HFFc6 (cell line): ENCODE results near the gene ZSCAN5C. TPM values are rescaled to one million over a fixed set of nuclear protein-coding genes. Genes with fewer than 3 reads are reported as not detected.
"Not testable (repeated sequence)": the region's sequence is repeated elsewhere in the genome, so short reads cannot be mapped to it uniquely, and the experiment has no call there.

Experiments
- DNase-seq: peaks from one replicate; pipeline ENCODE4 v3.0.0-alpha.2; 2018
- H3K27ac Mint-ChIP-seq: 2 replicates; pipeline ENCODE4 v1.8.0; 2020; ENCODE audit warnings: mild to moderate bottlenecking, mixed read lengths
- H3K27me3 Mint-ChIP-seq: 2 replicates; pipeline ENCODE4 v1.8.0; 2021; ENCODE audit warnings: mild to moderate bottlenecking, moderate library complexity, mixed read lengths; ENCODE audit not compliant: insufficient read depth
- H3K36me3 Mint-ChIP-seq: 2 replicates; pipeline ENCODE4 v1.8.0; 2021; ENCODE audit warnings: low read depth, mixed read lengths
- H3K4me1 Mint-ChIP-seq: 2 replicates; pipeline ENCODE4 v1.8.0; 2020; ENCODE audit warnings: low read depth, mixed read lengths
- H3K4me3 Mint-ChIP-seq: 2 replicates; pipeline ENCODE4 v1.8.0; 2020; ENCODE audit warnings: mild to moderate bottlenecking, moderate library complexity, mixed read lengths
- H3K9me3 Mint-ChIP-seq: 2 replicates; pipeline ENCODE4 v1.8.0; 2020; ENCODE audit warnings: mild to moderate bottlenecking, mixed read lengths
- CTCF ChIP-seq: fragments of 200-600 bp; sonication (generic); IDR thresholded peaks from 2 replicates; pipeline ENCODE4 v1.5.0; 2021; ENCODE audit warnings: antibody characterized with exemption, mild to moderate bottlenecking
- total RNA-seq, 6 experiments: library from RNA; stranded (reverse); fragmentation: NEBNext Ultra II Directional; extraction: Animal tissue kit (Norgen Biotek cat#: 25700); gene quantifications; 2 replicates in 1 of 6; 3 replicates in 5 of 6; pipeline ENCODE4 v1.2.3, GENCODE V29; 2021

ZSCAN5C gene
- total RNA-seq, 6 experiments from 2014 or later: not detected

DNA sequence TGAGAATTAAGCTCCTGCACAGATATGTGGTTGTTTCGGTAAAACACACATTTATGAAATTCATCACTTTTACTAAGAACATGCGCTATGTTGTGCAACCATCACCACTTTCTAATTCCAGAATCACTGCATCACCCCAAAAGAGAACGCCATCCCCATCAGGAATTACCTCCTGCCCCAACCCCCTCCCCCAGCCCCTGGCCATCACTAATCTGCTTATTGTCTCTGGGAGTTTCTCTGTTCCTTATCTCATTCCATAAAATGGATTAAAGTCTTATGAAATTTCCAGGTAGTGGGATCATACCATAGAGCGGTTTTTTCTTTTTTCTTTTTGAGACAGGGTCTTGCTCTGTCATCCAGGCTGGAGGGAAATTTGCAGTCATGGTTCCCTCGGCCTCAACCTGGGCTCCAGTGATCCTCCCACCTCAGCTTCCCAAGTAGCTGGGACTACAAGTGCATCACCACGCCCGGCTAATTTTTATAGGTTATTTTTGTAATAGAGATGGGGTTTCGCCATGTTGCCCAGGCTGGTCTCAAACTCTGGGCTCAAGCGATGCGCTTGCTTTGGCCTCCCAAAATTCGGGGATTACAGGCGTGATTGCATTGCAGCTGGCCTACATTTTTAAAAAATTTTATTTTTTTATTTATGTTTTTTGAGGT, 8.0 kb upstream of the ZSCAN5C start:
- TF ChIP-seq CTCF: no peak
- no peak overlapping the region for H3K4me3 Mint-ChIP-seq
- no peak for DNase-seq
- H3K36me3 Mint-ChIP-seq: no peaks in the 10 kb centered on the region
- peaks cover 26% of the 10 kb centered on the region for H3K9me3 Mint-ChIP-seq
- no peaks in the 10 kb centered on the region for H3K4me1 Mint-ChIP-seq
- no peak overlapping the region for H3K27ac Mint-ChIP-seq
- H3K27me3 Mint-ChIP-seq: peaks cover 2% of the 10 kb centered on the region

DNA sequence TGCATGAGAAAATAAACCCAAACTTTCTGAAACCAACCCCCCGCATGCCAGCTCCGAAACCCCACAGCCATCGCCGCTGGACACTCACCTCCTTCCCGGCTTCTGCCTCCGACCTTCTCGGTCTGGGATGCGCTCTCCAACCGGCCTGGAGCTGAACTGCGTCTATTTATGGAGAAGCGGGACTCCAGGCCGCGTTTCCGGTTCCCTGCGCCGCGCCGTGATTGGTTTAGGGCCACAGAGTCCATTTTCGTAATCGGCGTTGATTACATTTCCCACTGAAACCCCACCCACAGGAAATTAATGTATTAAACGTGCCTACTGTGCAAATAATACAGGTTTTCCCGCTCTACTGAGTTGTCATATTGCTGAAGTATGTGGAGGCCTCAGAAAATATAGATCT, 4.4 kb upstream of the ZSCAN5C start, which contains the start of gene ZSCAN5B:
Gene ZSCAN5B, minus strand, starts transcription at position 138 of the 400 bp plus-strand sequence. CDS start 4,731 bp downstream, outside the sequence.
- not testable (repeated sequence) for H3K27me3 Mint-ChIP-seq, H3K4me3 Mint-ChIP-seq

DNA sequence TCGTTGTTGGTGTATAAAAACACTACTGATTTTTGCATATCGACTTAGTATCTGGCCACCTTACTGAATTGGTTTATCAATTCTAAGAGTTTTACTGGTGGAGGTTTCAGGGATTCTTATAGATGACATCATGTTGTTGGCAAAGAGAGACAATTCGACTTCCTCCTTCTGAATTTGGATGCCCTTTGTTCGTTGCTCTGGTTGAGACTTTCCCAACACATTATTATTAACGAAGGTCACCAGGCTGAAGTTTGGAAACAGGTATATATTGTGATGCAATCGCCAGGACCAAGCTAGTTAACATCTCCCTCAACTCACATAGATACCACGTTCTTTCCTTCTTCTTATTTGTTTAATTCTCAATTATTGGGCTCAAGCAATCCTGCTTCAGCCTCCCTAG, 2.4 kb upstream of the ZSCAN5C start:
- H3K4me3 Mint-ChIP-seq: no peak overlapping the region
- no peaks in the 10 kb centered on the region for H3K4me1 Mint-ChIP-seq
- DNase-seq: no peak
- peaks cover 14% of the 10 kb centered on the region; the same call in 1 of the 2 replicates for H3K9me3 Mint-ChIP-seq
- TF ChIP-seq CTCF: no peak
- H3K36me3 Mint-ChIP-seq: no peaks in the 10 kb centered on the region
- no peak overlapping the region for H3K27ac Mint-ChIP-seq
- H3K27me3 Mint-ChIP-seq: no peaks in the 10 kb centered on the region; the same call in 1 of the 2 replicates

More for the DNA sequence above, 4.4 kb upstream of the ZSCAN5C start, which contains the start of gene ZSCAN5B:
- DNase-seq, H3K4me1 Mint-ChIP-seq, H3K36me3 Mint-ChIP-seq, H3K27ac Mint-ChIP-seq: not testable (repeated sequence)
- peaks cover 14% of the 10 kb centered on the region; the same call in 1 of the 2 replicates for H3K9me3 Mint-ChIP-seq

- H3K27me3 Mint-ChIP-seq, H3K4me1 Mint-ChIP-seq, H3K4me3 Mint-ChIP-seq, DNase-seq, H3K36me3 Mint-ChIP-seq, H3K27ac Mint-ChIP-seq: not testable (repeated sequence)
- H3K9me3 Mint-ChIP-seq: peaks cover 11% of the 10 kb centered on the region
Observed at GRCh38 chr19:56207581-56207980, 5.5 kb downstream of the ZSCAN5C start.

DNA sequence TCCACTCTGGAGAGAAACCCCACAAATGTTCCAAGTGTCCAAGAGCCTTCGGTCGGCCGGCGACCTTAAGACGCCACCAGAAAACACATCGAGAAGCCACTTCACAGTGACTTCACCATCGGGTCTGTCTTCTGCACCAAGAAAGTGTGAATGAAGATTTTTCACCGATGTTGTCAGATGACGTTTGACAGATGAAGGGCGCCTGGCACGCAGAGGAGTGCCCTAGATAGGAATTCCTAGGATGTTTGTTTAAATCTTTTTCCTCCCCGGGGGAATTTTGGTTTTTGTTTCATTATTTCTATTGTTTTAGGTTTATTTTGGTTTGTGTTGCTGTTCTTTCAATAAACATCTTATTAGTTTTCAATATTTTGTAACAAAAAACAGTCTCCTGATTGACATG, 7.0 kb downstream of the ZSCAN5C start:
- no peak for DNase-seq
- H3K36me3 Mint-ChIP-seq: peaks cover 4% of the 10 kb centered on the region; the same call in 1 of the 2 replicates
- H3K4me1 Mint-ChIP-seq: no peaks in the 10 kb centered on the region
- H3K27me3 Mint-ChIP-seq: peaks cover 4% of the 10 kb centered on the region; the same call in 1 of the 2 replicates
- H3K4me3 Mint-ChIP-seq: no peak overlapping the region
- no peak overlapping the region for H3K27ac Mint-ChIP-seq
- TF ChIP-seq CTCF: no peak
- H3K9me3 Mint-ChIP-seq: peaks cover 19% of the 10 kb centered on the region

- H3K36me3 Mint-ChIP-seq, H3K4me3 Mint-ChIP-seq, H3K4me1 Mint-ChIP-seq, H3K27me3 Mint-ChIP-seq, DNase-seq, H3K27ac Mint-ChIP-seq: not testable (repeated sequence)
- peaks cover 28% of the 10 kb centered on the region for H3K9me3 Mint-ChIP-seq
Observed at GRCh38 chr19:56210036-56210435, 8.0 kb downstream of the ZSCAN5C start.

DNA sequence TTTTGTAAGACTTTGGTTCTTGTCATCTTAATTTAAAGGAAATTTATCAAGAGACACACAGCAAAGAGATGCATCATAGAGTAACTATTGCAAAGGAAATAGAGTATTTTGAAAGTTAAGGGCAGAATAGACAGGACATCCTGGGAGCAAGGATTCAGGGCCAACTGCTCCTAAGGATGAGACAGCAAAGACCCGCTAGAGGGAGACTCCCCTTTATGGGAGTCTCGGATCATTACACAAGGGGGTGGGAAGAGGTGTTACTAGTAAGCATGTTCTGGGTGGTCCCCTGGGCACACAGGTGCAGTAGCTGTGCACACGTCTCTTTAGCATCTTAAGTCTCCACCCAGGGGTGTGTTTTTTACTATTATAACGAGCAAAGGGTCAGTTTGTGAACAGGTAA, 9.6 kb downstream of the ZSCAN5C start:
- H3K27me3 Mint-ChIP-seq: peaks cover 4% of the 10 kb centered on the region; the same call in 1 of the 2 replicates
- no peak overlapping the region for H3K4me3 Mint-ChIP-seq
- peaks cover 4% of the 10 kb centered on the region; the same call in 1 of the 2 replicates for H3K36me3 Mint-ChIP-seq
- peaks cover 33% of the 10 kb centered on the region for H3K9me3 Mint-ChIP-seq
- DNase-seq: no peak
- no peaks in the 10 kb centered on the region for H3K4me1 Mint-ChIP-seq
- TF ChIP-seq CTCF: no peak
- H3K27ac Mint-ChIP-seq: no peak overlapping the region
